ENCODE data around the gene UBXN6.

The UBXN6 gene

DNA sequence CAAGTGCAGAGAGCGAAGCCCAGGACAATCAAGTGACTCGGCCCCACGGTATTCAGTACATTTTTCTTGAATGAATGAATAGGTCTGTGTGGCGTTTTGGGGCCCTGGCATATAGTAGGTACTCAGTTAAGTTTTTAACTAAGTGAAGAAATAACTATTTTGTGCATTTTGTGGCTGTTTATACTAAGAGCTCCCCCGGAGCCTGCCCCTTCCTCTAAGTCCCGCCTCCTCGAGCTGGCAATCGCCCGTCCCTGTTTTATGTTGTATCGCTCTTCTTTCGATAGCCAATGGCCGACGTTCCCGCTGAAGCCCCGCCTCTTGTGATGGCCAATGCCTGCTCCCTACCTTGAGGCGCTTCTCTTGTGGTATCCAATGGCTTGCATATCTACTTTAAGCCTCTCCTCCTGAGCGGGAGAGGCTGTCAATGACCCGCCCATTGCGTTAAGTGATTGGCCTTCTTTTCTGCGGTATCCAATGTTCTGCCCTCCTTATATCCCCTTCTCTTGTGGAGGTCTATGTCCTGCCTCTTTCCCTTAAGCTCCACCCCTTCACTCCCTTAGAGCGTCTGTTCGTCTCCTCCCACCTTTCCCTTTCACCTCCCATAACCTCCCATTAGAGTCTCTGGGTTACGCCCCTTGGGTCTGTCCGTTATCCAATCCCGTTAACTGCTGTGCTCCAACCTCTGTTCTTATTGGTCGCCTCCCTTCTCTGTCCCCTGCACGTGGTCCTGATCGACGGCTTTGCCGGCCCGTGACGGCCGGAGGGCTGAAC is 14.0 kb upstream of the UBXN6 start:
- TF ChIP-seq, protein P1, sequence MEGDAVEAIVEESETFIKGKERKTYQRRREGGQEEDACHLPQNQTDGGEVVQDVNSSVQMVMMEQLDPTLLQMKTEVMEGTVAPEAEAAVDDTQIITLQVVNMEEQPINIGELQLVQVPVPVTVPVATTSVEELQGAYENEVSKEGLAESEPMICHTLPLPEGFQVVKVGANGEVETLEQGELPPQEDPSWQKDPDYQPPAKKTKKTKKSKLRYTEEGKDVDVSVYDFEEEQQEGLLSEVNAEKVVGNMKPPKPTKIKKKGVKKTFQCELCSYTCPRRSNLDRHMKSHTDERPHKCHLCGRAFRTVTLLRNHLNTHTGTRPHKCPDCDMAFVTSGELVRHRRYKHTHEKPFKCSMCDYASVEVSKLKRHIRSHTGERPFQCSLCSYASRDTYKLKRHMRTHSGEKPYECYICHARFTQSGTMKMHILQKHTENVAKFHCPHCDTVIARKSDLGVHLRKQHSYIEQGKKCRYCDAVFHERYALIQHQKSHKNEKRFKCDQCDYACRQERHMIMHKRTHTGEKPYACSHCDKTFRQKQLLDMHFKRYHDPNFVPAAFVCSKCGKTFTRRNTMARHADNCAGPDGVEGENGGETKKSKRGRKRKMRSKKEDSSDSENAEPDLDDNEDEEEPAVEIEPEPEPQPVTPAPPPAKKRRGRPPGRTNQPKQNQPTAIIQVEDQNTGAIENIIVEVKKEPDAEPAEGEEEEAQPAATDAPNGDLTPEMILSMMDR (IDR thresholded peaks at IDR 0.05; ENCODE audit: low read depth, low read length) = no peak
- H3K4me3 ChIP-seq (ENCODE audit: low read depth, low read length) = peak overlapping the region; percentile 62

DNA sequence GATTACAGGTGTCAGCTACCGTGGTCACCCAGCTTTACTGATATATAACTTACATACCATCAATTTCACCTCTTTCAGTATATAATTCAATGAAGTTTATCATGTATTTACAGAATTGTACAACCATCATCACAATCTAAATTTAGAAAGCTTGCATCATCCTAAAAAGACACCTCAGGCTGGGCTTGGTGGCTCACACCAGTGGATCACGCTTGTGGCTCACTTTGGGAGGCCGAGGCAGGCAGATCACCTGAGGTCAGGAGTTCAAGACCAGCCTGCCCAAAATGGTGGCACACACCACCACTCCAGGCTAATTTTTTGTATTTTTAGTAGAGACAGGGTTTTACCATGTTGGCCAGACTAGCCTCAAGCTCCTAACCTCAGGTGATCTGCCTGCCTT is 10.2 kb upstream of the UBXN6 start:
- TF ChIP-seq, protein P1 (IDR thresholded peaks at IDR 0.05; ENCODE audit: low read depth, low read length) = no peak

DNA sequence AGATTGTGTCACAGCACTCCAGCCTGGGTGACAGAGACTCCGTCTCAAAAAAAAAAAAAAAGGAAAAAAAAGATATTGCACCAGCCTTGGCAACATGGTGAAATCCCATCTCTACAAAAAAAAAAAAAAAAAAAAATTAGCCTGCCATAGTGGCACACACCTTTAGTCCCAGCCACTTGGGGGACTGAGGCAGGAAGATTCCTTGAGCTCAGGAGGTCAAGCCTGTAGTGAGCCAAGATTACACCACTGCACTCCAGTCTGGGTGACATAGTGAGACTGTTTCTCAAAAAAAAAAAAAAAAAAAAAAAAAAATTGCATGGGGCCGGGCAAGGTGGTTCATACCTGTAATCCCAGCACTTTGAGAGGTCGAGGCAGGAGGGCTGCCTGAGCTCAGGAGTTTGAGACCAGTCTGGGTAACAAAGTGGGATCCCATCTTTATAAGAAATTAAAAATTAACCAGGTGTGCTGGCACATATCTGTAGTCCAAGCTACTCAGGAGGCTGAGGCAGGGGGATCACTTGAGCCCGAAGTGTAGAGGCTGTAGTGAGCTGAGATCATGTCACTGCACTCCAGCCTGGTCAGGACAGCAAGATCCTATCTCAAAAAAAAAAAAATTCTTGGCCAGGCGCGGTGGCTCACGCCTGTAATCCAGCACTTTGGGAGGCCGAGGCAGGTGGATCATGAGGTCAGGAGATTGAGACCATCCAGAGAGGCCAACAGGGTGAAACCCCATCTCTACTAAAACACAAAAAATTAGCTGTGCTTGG is 7.4 kb upstream of the UBXN6 start:
- TF ChIP-seq, protein P1 (IDR thresholded peaks at IDR 0.05; ENCODE audit: low read depth, low read length) = no peak
- no peak overlapping the region for H3K4me3 ChIP-seq (ENCODE audit: low read depth, low read length)

More for the DNA sequence above, 10.2 kb upstream of the UBXN6 start:
- H3K4me3 ChIP-seq (ENCODE audit: low read depth, low read length) = no peak overlapping the region

DNA sequence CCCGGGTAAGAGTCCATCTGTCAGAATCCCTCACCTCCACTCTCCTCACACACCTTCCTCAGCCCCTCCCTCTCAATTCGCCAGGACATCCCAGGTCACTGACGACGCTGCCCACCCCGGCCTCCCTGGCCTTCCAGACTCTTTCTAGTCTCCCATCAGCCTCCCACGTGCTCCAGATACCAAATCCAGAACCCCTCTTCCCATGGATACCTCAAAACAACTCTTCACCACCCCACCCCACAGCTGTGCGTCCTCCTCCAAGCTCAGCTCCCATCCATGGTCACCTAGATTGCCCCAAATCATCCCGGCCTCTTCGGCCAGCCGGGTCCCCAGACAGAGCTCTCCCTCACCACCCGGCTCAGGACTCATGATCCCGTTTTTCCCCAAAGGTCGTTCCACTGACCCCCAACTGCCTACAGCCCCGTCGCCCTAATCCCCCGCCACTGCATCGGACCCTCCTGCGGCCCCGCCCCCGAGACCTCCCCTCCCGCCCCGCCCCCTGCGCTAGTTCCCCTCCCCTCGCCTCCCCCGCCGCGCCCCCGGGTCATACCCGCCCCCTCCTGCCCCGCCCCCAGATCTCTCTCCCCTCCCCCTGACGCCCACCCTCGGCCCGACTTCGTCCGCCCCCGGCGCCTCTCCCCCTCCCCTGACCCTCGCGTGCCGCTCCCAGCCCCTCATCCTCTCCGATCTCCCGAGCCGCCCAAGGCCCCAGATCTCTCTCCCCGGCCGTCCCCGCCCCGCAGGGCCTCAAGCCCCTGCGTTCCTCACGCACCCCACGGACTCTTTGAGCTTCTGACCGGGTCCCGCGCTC is 546 bp downstream of the UBXN6 start:
- TF ChIP-seq, protein P1 (IDR thresholded peaks at IDR 0.05; ENCODE audit: low read depth, low read length) = no peak
- H3K4me3 ChIP-seq (ENCODE audit: low read depth, low read length) = peak overlapping the region; percentile 91

DNA sequence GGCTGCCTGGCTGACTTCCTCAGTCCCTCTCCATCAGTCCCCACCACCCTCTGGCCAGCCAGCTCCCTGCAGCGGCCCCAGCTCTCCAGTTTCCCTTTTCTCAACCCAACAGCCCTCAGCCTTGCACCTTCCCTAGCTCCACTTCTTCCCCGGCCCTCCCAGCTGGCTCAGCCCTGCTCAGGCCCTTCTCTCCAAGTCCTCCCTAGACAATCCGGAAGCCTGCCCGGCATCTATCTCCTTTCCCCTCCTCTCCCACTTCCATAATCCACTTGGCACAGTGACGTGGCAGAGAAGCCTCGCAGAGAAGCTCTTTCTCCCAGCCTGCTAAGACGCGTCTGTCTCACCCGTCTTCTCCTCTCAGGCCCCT is 1.1 kb downstream of the UBXN6 start:
- TF ChIP-seq, protein P1 (IDR thresholded peaks at IDR 0.05; ENCODE audit: low read depth, low read length) = no peak
- H3K4me3 ChIP-seq (ENCODE audit: low read depth, low read length) = peak overlapping the region; percentile 91

DNA sequence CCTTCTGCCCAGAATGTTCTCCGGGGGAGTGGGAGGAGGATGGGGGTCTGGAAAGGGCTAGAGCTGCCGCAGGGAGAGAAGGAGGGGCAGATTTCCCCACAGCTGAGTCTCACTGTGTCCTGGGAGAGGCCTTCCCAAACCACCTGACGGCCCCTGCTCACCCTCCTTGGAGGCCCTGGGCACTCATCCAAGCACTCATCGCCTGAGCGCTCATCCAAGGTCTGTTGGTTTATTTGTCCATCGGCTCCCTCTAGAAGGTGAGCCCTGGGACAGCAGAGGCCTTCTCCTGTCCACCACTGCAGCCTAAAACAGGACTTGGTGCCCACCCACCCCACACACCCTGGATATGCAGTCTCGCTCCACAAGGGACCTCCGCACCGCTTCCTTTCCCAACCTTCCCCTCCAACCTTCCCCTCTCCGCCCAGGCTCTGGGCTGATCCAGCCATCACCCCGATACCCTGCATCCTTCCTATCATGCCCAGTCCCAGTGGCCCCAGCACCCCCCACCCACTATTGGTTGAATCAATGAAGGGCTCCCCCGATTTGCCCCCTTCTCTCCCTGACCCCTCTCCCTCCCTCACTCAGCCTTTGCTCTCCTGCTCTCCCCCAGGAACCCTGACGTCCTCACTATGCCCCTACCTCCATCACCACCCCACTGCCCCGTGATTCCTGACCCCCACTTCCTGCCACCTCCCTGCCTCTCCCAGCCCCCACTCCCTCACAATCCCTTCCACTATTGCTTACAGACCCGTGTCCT is 1.7 kb downstream of the UBXN6 start:
- peak overlapping the region; percentile 91 for H3K4me3 ChIP-seq (ENCODE audit: low read depth, low read length)
- TF ChIP-seq, protein P1 (IDR thresholded peaks at IDR 0.05; ENCODE audit: low read depth, low read length) = no peak

Measured in WI38 (cell line).